HG03280 (cell line): ENCODE results near the gene FKBP11.

Experiments used
- ATAC-seq: cut with Tn5 transposase; IDR thresholded peaks from one replicate; pipeline ENCODE4 v1.9.1; 2021; ENCODE audit warnings: mild to moderate bottlenecking, moderate library complexity; ENCODE audit not compliant: unreplicated experiment

FKBP11 gene

DNA sequence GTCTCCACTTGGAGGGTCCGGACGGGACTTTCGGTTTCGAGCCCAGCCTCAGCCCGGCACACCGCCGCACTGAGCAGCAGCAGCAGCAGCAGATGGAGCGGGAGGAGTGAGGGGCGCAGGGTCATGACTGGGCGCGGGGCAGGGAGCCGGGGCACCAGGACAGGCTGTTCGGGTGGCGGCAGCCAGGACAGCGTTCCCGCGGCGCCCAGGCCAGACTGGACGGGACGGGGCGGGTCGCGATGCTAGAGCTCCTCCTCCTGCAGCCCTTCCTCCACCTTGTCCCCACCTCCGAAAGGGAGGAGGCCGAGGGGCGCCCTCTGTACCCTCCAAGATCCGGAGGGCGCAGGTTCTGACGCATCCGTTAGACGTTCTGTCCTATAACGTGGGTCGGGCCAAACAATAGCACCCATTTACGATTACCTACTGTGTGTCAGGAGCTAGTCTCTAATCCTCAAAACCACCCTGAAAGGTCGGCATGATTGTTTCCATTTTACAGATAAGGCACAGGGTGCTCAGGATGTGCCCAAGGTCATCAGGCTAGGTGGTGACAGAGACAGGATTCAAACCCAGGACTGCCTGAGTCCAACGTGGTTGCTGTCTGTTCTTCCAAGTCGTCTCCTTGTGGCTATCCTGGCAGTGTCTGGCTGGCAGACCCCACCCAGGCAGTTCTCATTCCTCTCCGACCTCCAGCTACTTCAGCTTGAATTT, at the start of gene FKBP11:
Gene FKBP11 (minus strand): TSS at position 189 of the 708 bp plus-strand sequence. CDS start 64 bp downstream, at position 125.
- ATAC-seq, result peak; percentile 77

DNA sequence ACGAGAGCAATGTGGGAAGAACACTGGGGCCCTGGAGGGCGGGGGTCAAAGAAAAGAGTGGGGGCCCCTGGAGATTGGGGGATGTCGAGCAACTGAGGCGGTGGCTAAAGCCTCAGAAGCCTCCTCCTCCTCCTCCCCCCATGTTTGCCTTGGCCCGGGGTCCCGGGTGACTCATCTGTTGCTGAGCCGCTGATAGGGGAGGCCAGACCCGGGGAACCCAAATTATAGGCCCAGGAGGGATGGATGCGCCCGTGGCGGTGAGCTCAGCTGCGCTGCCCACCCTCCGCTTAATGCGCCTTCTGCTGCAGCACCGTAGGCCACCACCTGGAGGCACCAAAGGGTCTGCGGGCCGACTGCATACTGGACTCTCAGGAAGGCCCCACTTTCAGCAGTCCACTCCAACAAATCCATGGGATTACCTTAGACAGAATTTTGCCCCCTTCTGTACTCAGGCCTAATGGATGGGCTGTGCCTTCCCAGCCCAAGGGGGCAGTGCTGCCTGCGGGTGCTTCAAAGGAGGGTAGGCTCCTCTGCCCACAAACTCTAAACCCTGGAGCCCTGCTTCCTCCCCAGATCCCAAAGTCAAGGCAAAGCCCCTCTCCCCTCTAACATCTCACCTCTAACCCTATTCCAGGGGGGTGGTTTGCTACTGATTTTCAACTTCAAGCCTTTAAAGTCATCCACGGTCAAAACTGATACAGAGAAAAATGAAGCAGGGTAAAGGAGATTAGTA, 48.8 kb upstream of the FKBP11 start:
- no peak for ATAC-seq

DNA sequence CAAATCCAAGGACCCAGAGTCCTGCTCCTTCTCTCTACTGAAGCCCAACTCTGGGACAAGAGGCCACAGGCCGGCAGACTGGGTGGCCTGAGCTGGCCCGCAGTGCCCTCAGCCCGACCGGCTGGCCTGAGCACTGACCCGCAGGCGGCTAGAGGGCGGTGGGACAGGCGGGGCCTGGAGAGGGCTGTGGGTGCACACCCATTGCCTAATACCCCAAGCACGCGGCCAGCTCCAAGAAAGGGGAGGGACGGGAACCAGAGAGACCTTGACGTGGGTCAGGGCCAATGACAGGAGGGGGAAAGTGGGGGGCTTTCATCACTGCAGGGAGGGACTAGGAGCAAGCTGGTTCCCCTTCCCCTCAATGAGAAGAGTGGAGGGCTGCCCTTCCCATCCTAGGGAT, 48.2 kb upstream of the FKBP11 start:
- no peak for ATAC-seq

DNA sequence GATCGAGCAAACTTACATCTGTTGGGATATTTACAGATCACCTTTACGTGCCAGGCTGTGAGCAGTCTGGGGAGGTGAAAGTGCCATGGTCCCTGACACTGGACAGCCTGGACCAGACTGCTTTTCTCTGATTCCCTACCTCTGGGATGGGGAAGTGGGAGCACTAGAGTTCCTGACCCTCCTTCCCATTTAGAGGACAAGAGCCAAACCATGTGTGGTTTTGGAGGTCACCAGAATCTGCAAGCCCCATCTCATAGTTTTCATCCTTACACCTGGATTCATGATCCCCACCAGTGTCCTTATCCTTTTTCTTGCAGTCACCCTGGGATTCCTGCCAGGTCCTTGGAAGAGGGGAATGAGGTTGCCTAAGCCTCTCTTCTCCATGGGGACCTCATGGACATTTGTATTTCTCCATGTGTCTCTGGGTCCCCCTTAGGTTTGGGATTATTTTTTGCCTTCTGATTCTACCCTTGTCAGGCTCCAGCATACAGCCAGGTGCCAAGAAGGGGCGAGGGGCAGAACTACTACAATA, 47.7 kb upstream of the FKBP11 start:
- ATAC-seq, result no peak

DNA sequence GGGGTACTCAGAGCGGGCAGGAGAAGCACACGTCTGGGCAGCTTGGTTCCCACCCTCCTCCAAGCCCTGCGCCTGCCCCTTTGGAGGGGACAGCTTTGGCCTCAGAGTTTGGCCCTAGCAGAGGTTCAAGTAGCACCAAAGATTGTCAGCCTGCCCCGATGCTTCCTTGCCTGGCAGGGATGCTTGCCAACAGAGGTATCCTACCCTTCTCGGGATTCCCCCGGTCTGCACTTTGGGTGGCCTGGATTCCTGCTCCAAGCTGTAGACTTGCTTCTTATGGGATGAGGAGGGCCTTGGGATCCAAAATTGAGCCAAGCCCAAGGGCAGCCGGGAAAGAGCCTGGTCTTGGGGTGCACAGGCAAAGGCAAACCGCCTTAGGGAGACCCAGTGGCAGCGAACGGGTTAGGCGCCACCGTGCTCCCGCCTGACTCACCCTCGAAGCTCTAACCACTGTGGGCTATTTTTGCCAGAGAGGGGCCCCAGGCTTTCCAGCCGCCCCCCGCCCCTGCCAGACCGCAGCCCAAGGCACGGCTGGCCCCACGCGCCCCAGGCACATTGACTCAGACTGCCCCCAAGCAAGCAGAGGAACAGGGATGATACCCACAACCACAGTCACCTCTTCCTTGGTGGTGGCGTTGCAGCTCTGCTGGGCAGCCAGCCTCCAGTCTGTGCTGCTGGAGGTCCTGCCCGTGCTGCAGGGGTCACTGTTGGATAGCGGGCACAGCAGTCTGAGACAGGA, 47.1 kb upstream of the FKBP11 start:
- no peak for ATAC-seq

DNA sequence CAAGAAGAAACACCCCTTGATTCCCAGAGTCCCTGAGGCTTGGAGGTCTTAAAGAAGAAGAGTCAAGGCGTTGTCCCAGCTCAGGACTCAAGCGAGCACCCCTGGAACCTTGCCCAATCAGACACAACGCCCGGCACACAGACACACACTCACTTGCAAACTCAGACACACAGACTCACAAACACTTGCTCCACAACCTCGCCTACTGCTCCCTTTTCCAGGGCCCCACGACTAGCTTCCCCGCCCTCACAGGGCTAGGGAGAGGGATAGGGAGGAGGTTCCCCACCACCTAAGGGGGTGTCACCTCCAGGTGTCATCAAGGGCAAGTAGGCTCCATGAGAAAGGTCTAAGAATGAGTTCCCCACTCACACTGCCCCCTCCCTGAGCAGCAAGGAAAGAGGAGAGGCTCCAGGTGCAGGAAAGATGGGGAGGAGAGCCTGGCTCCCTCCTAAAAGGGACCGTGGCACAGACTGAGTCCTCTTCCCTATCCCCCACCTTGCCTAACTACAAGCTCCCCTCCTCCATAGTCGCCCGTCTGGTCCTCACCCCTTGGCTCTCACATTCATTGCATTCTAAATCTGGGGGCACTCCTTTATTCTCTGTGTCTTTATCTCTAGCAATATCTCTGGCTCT, 45.5 kb upstream of the FKBP11 start:
- no peak for ATAC-seq

DNA sequence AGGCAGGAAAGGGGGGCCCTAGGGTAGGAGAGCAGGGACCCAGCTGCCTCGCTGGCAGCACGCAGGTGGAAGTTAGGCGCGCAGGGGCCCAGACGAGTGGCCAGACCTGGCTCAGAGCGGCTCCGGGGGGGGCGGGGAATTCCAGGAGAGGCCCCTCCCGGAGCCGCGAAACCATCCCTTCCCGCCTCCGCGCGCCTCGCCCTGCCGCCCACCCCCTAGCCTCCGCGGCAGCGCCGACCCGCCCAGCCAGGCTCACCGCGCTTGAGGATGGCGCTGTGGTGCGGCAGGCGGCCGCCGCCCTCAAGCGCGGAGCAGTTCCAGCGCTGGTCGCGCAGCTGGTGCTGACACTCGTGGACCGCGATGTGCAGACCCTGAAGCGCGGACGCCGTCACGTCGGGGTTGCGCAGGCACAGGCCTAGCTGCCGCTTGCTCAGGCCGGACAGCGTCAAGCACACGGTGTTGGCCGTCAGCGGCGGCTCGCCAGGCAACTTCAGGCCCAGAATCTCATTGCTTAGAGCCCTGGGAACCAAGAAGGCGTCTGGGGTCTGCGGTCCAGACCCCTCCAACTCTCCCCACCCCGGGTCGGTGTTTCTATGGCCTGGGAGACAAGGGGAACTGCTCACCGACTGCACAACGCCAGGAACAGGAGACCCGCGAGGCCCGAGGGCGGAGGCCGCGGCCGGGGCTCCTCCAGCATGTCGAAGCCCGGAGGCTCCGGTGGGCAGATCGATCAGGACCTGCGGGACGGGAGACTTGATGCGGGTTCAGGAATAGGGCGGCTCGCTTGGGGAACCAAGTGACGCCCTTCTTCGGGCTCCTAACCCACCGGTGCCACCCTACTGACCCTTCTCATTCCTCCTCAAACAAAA, 44.8 kb upstream of the FKBP11 start:
- ATAC-seq, result no peak

DNA sequence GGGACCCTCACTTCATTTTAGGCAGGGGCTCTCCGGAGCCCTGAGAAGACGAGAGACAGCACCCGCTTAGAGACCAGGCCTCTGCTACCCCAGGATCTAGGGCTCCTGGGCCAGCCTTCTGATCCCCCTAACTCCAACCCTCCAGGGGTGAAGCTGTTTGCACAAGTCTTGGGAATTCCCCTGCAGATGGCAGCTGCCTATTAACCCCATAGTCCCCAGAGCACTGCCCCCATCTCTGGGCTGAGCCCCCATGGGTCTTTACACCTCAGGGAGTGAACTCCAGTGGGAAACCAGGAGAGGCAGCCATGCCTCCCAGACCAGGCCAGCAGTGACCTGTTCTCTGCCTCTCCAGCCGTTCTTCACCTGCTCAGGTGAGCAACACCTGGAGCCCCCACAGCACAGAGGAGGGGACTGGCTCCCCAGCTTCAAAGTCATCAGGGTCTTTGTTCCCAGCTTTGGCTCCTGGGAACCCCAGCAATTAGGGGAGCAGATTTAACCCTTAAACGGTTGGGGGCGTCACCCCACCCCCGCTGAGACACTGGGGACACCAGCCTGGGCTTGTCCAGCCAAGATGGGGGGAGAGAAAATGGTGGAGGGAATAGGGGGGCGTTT, 44.0 kb upstream of the FKBP11 start:
- ATAC-seq, result no peak

DNA sequence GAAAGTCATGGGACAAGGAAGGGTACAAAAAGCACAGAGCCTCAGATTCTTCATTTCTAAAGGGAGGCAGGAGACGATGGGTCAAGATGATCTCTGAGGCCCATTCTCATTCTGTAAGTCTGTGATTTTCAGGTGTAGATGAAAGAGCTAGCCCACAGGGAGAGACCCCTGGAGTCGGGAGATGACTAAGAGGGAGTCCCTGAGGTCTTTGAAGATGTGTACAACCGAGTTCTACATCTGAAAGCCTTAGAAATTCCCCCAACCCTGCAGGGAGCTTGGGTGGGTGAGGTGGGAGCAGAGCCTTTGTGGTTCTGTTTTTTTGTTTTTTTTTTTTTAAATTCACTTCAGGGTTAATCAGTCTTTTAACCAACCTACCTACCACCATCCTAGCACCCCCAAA, 43.2 kb upstream of the FKBP11 start:
- ATAC-seq, result no peak

DNA sequence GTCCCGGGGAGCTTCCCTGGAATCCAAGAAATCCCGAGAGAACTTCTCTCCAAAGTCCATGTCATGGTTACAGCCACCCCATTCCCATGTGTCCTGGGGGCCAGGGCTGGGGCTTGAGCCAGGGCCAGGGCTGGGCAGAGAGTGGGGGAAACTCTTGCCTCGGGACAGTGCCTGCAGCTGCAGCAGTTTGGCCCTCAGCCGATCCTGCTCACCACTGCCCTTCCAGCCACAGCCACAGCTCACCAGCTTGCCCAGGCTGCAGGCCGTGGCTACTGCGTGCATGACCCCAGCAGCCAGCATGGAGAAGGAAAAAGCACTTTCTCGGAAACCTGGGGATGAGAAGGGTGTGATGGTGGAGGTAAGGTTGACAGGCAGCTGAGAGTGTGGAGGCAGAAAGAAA, 42.7 kb upstream of the FKBP11 start:
- no peak for ATAC-seq

DNA sequence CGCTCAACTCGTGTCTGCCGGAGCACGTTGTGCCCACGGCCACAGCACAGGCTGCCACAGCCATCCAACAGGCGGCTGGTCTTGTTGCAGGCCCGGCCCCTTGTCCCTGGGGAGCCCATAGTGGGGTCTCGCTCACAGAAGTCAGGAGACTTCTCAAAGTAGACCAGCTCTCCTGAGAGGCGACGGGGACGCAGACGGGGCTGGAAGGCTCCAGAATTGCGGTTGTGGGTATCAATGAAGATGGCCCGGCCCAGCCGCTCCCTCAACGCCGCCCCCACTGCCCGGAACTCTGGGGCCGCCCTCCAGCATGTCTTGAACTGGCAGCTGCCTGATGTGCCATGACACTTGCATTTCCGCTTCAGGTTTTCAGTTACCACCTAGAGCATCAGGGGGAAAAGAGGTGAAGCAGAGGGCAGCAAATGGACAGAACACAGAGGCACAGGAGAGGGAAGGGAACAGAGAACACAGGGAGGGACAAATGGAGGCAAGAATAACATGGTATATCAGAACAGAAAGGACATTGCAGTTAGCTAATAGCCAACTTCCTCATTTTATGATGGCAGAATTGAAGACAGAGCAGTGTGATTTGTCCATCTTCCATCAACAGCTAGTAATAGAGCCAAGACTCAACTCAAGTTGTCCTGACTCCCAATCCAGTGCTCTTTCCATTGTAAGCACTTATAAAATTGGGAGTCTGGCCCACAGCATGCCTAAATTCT, 41.0 kb upstream of the FKBP11 start:
- ATAC-seq, result no peak

DNA sequence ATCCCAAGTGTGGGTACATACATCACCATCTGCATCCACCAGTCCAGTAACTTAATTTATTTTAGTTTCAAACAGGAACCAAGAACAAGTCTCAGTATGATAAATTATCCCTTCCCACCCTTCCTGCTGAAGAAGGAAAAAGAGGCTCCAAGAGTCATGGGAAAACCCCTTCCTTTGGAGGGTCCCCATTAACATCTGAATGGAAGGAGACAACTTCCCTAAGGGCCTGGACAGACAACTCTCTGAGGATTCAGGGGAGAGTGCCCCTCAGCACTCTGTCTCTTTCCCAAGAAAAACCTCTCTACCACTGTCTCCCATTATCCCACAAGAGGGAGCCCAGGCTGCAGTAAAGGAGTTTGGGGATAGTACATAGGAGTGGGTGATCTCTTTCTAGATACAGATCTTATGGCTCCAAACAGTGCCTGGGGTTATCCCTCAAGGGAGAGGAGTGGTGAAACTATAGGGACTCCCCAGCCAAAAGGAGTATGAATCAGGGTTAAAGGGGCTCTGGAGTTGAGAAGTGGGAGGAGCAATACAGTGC, 40.1 kb upstream of the FKBP11 start:
- no peak for ATAC-seq

DNA sequence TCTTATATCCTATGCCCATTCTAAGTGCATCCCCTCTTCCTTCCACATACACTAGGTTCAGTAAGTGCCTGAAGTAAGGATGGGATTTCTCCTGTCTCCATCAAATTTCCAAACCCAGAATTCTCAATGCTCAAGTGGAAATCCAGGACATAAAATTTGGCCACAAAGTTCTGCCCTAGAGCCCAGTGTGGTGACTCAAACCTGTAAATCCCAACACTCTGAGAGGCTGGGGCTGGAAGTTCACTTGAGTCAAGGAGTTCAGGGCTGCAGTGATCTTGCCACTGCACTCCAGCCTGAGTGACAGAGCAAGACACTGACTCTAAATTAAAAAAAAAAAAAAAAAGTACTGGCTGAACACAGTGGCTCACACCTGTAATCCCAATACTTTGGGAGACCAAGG, 36.5 kb upstream of the FKBP11 start:
- ATAC-seq, result no peak

DNA sequence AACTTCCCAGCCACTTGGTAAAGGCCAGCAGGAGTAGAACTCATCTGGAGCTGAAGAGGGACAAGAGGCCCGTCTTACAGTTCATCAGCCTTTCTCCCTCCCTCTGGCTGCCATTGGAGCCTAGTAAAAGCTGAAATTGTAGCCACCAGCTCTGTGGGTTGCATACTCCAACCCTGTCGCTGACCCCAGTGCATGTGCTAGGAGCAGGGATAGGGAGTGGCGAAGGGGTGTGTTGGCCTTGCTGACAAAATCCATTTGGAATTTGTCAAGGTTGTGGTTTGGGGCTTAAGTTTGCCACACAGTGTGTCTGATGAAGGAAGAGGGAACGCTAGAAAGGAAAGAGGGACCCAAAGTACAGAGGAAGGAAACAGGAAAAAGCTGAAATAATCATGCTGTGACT, 36.0 kb upstream of the FKBP11 start:
- ATAC-seq, result no peak

DNA sequence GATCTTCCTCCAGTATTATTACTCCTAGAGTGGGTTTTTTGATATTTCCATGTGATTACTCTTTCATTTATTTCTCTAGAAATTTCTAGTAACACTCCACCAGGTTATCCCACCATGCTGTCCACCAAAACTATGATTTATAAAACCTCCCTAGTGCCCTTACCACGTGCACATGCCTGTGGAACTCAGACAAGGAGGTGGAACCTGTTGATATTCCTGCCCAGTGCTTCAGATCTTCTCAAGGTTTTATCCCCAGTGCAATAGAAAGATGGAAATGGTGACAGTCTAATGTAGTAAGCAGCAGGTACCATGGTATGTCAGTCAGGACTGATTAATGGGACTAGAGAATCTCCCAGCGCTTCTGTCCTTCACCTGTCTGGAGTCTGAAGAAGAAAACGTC, 35.5 kb upstream of the FKBP11 start:
- no peak for ATAC-seq

DNA sequence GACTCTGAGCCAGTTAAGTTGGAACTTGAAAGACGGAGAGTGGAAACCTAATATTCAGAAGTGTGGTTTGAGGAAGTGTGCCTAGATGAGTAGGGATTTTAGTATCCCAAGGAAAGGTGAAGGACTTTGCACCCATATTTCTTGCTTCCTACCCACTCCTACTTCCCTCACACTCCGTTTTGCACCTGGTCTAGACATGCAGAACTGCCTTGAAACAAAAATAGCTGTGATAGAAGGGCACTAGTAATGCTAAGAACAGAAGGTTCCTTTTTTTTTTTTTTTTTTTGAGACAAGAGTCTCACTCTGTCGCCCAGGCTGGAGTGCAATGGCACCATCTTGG, 32.7 kb upstream of the FKBP11 start:
- ATAC-seq, result no peak

DNA sequence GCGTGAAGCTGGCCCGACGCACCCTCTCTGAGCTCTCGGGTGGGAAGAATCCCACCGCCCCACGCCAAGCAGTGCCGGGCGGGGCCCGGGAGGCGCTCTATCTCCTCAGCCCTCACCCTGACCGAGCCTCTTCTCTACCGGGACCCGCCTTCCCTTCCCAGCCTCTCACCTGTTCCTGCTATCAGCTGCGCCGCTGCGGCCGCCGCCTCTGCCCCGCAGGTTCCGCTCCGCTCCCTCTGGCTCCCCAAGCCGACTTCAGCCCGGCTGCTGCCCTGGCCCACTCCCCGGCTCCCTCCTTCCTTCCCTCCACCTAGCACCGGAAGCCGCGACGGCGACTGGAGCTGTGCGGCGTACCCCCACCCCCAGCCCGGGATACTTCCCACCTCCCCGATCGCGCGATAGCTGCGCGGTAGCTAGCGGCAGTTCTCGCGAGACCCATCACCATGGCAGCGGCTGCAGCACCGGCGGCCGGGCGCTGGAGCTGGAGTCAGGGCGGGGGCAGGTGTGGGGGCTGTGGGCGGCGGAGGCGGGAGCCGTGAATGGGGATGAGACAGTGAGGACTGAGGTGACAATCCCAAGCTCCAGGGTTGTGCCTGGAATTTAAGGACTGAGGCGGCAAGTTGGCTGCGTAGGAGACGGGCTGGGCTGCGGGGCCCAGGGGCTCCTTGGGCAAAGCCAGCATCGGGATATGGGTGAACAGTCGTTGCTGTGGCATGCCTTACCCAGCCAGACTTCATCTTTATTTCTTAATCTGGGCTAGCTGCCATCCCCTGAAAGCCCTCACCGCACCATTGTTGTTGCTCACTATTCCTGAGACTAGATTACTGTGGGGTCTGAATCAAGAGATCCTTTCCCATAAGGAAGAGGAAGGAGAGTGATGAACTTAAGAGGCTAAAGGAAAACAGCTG, 32.1 kb upstream of the FKBP11 start, which contains the start of gene ARF3:
Gene ARF3 (minus strand): TSS at position 347 of the 908 bp plus-strand sequence. CDS start 16,392 bp downstream, outside the sequence.
- peak; percentile 95 for ATAC-seq
